HepG2 (cell line): Measurements from ENCODE around the gene HNRNPUL1. TPM values are rescaled to one million over a fixed set of nuclear protein-coding genes. Genes with fewer than 3 reads are reported as not detected.

Experiments
- AHR ChIP-seq: IDR thresholded peaks from 2 replicates; pipeline ENCODE4 v1.6.1; 2018; ENCODE audit warnings: missing genetic modification reagents, missing compliant biosample characterization
- MLXIP ChIP-seq: sonication (generic); formaldehyde crosslinking; IDR thresholded peaks from 2 replicates; pipeline ENCODE4 v1.9.0; 2021; ENCODE audit warnings: missing genetic modification reagents, borderline replicate concordance
- MNT ChIP-seq: fragments of 450-650 bp; IDR thresholded peaks from 2 replicates; pipeline ENCODE4 v1.6.1; 2016
- SIX4 ChIP-seq: sonication (generic); formaldehyde crosslinking; IDR thresholded peaks from 2 replicates; pipeline ENCODE4 v1.4.0; 2020; ENCODE audit warnings: missing genetic modification reagents
- ZNF224 ChIP-seq: sonication (generic); formaldehyde crosslinking; IDR thresholded peaks from 2 replicates; pipeline ENCODE4 v1.5.0; 2020; ENCODE audit warnings: mild to moderate bottlenecking, missing genetic modification reagents
- ZNF263 ChIP-seq: sonication (generic); formaldehyde crosslinking; IDR thresholded peaks from 2 replicates; pipeline ENCODE4 v1.4.0; 2020; ENCODE audit warnings: missing genetic modification reagents
- ZNF335 ChIP-seq: sonication (generic); formaldehyde crosslinking; IDR thresholded peaks from 2 replicates; pipeline ENCODE4 v1.4.0; 2020; ENCODE audit warnings: missing genetic modification reagents
- ZNF382 ChIP-seq: sonication (generic); formaldehyde crosslinking; IDR thresholded peaks from 2 replicates; pipeline ENCODE4 v1.5.0; 2020; ENCODE audit warnings: missing genetic modification reagents, mild to moderate bottlenecking, borderline replicate concordance
- ZNF546 ChIP-seq: sonication (generic); formaldehyde crosslinking; conservative IDR thresholded peaks from 2 replicates; pipeline ENCODE4 v1.8.1; 2023; ENCODE audit warnings: mild to moderate bottlenecking, missing genetic modification reagents
- ZNF550 ChIP-seq: sonication (generic); formaldehyde crosslinking; IDR thresholded peaks from 2 replicates; pipeline ENCODE4 v1.4.0; 2020; ENCODE audit warnings: mild to moderate bottlenecking, missing genetic modification reagents, borderline replicate concordance
- ZNF563 ChIP-seq: sonication (generic); formaldehyde crosslinking; IDR thresholded peaks from 2 replicates; pipeline ENCODE4 v1.8.0; 2022; ENCODE audit warnings: mild to moderate bottlenecking, moderate library complexity, missing genetic modification reagents
- ZNF780A ChIP-seq: sonication (generic); formaldehyde crosslinking; IDR thresholded peaks from 2 replicates; pipeline ENCODE4 v1.8.0; 2022; ENCODE audit warnings: mild to moderate bottlenecking, missing genetic modification reagents, moderate library complexity
- polyA plus RNA-seq, 8 experiments: library from polyadenylated mRNA; depleted of rRNA in 3 of 8; stranded (reverse) in 7 of 8; unstranded in 1 of 8; fragments of >200 nt; fragmentation: Illumina TruSeq in 4 of 8; extraction: Trizol in 4 of 8; gene quantifications; 2 replicates each; pipeline versions ENCODE4 v1.2.1 to v1.2.3, GENCODE V29; 2011 to 2016; ENCODE audit warnings: low read depth in 4 of 8, missing spikeins in 1 of 8, mixed read lengths in 1 of 8; ENCODE audit not compliant: insufficient read depth in 1 of 8
- total RNA-seq, 5 experiments: library from RNA; depleted of rRNA; stranded (reverse); fragments of >200 nt; fragmentation: Illumina TruSeq; extraction: Trizol; gene quantifications; 2 replicates each; pipeline ENCODE4 v1.2.3, GENCODE V29; 2016; ENCODE audit warnings: low read depth in 1 of 5
- TF ChIP-seq, protein P1 (sequence below): IDR thresholded peaks from 2 replicates; pipeline ENCODE4 v1.6.1; 2016
- TF ChIP-seq, protein P2 (sequence below): sonication (generic); formaldehyde crosslinking; IDR thresholded peaks from 2 replicates; pipeline ENCODE4 v1.5.0; 2020; ENCODE audit warnings: missing genetic modification reagents
- TF ChIP-seq, protein P3 (sequence below): sonication (generic); formaldehyde crosslinking; IDR thresholded peaks from 2 replicates; pipeline ENCODE4 v1.4.0; 2020; ENCODE audit warnings: missing genetic modification reagents
- TF ChIP-seq, protein P4 (sequence below): sonication (generic); formaldehyde crosslinking; IDR thresholded peaks from 2 replicates; pipeline ENCODE4 v1.4.0; 2020; ENCODE audit warnings: mild to moderate bottlenecking, low read depth, missing genetic modification reagents

HNRNPUL1 gene
- total and polyA plus RNA-seq, 2 of the 13 experiments (the other 11 are each of a cell fraction or from before 2014, with no cell fraction given), result 30.9 to 81.7 TPM

GRCh38 chr19:41353466-41354342 lies 89.5 kb downstream of the HNRNPUL1 start, which contains the start of gene TGFB1 (continued):
- no peak for TF ChIP-seq MNT
- TF ChIP-seq, protein P1, sequence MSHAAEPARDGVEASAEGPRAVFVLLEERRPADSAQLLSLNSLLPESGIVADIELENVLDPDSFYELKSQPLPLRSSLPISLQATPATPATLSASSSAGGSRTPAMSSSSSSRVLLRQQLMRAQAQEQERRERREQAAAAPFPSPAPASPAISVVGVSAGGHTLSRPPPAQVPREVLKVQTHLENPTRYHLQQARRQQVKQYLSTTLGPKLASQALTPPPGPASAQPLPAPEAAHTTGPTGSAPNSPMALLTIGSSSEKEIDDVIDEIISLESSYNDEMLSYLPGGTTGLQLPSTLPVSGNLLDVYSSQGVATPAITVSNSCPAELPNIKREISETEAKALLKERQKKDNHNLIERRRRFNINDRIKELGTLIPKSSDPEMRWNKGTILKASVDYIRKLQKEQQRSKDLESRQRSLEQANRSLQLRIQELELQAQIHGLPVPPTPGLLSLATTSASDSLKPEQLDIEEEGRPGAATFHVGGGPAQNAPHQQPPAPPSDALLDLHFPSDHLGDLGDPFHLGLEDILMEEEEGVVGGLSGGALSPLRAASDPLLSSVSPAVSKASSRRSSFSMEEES (CRISPR knock-in tag), result 0 out of 2 replicates have a peak, but pooled peaks have one; percentile 34
- TF ChIP-seq, protein P2, sequence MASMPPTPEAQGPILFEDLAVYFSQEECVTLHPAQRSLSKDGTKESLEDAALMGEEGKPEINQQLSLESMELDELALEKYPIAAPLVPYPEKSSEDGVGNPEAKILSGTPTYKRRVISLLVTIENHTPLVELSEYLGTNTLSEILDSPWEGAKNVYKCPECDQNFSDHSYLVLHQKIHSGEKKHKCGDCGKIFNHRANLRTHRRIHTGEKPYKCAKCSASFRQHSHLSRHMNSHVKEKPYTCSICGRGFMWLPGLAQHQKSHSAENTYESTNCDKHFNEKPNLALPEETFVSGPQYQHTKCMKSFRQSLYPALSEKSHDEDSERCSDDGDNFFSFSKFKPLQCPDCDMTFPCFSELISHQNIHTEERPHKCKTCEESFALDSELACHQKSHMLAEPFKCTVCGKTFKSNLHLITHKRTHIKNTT, result no peak
- no peak; the same call in 1 of the 2 replicates for TF ChIP-seq ZNF563 (CRISPR knock-in tag)
- TF ChIP-seq, protein P3, sequence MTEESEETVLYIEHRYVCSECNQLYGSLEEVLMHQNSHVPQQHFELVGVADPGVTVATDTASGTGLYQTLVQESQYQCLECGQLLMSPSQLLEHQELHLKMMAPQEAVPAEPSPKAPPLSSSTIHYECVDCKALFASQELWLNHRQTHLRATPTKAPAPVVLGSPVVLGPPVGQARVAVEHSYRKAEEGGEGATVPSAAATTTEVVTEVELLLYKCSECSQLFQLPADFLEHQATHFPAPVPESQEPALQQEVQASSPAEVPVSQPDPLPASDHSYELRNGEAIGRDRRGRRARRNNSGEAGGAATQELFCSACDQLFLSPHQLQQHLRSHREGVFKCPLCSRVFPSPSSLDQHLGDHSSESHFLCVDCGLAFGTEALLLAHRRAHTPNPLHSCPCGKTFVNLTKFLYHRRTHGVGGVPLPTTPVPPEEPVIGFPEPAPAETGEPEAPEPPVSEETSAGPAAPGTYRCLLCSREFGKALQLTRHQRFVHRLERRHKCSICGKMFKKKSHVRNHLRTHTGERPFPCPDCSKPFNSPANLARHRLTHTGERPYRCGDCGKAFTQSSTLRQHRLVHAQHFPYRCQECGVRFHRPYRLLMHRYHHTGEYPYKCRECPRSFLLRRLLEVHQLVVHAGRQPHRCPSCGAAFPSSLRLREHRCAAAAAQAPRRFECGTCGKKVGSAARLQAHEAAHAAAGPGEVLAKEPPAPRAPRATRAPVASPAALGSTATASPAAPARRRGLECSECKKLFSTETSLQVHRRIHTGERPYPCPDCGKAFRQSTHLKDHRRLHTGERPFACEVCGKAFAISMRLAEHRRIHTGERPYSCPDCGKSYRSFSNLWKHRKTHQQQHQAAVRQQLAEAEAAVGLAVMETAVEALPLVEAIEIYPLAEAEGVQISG, result peak; percentile 43; the same call in 1 of the 2 replicates
- 0 out of 2 replicates have a peak, but pooled peaks have one; percentile 44 for TF ChIP-seq ZNF780A
- TF ChIP-seq AHR, result no peak
- TF ChIP-seq ZNF382, result no peak
- no peak for TF ChIP-seq ZNF224 (CRISPR knock-in tag)
- TF ChIP-seq, protein P4, sequence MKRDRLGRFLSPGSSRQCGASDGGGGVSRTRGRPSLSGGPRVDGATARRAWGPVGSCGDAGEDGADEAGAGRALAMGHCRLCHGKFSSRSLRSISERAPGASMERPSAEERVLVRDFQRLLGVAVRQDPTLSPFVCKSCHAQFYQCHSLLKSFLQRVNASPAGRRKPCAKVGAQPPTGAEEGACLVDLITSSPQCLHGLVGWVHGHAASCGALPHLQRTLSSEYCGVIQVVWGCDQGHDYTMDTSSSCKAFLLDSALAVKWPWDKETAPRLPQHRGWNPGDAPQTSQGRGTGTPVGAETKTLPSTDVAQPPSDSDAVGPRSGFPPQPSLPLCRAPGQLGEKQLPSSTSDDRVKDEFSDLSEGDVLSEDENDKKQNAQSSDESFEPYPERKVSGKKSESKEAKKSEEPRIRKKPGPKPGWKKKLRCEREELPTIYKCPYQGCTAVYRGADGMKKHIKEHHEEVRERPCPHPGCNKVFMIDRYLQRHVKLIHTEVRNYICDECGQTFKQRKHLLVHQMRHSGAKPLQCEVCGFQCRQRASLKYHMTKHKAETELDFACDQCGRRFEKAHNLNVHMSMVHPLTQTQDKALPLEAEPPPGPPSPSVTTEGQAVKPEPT (CRISPR knock-in tag), result 0 out of 2 replicates have a peak, but pooled peaks have one; percentile 2
- 0 out of 2 replicates have a peak, but pooled peaks have one; percentile 57 for TF ChIP-seq ZNF550 (CRISPR knock-in tag)
- peak; percentile 99 for TF ChIP-seq ZNF263
- 0 out of 2 replicates have a peak, but pooled peaks have one; percentile 65 for TF ChIP-seq ZNF335 (CRISPR knock-in tag)
- no peak for TF ChIP-seq SIX4
- TF ChIP-seq MLXIP (CRISPR knock-in tag), result no peak
- TF ChIP-seq ZNF546 (CRISPR knock-in tag), result no peak
